ENCODE measurements around the gene CSH2.

- TF ChIP-seq TAF1 (IDR thresholded peaks at IDR 0.05; ENCODE audit: low read depth, low read length) (no peak), CTCF (IDR thresholded peaks at IDR 0.05; ENCODE audit: control extremely low read depth in 1 of 3, insufficient read depth in 1 of 3, low read depth in 1 of 3, low read length in 3 of 3) (no peak), ATF3 (IDR thresholded peaks at IDR 0.05; ENCODE audit: insufficient read depth, low read depth, low read length) (no peak), SP1 (IDR thresholded peaks at IDR 0.05; ENCODE audit: low read depth, low read length) (no peak), RAD21 (IDR thresholded peaks at IDR 0.05 in 1 of 2, conservative IDR thresholded peaks at IDR 0.05 in 1 of 2; ENCODE audit: low read depth in 2 of 2, low read length in 2 of 2) (no peak), CEBPB (IDR thresholded peaks at IDR 0.05; ENCODE audit: low read depth, low read length) (no peak), MAX (IDR thresholded peaks at IDR 0.05) (no peak), CHD1 (IDR thresholded peaks at IDR 0.05; ENCODE audit: low read depth, low read length) (no peak), RFX5 (IDR thresholded peaks at IDR 0.05; ENCODE audit: borderline replicate concordance, low read depth, low read length) (no peak), POLR2AphosphoS5 (IDR thresholded peaks at IDR 0.05; ENCODE audit: low read depth, low read length) (no peak), JUN (IDR thresholded peaks at IDR 0.05; ENCODE audit: low read depth, low read length) (no peak), SP2 (IDR thresholded peaks at IDR 0.05; ENCODE audit: low read length) (no peak), BACH1 (IDR thresholded peaks at IDR 0.05; ENCODE audit: low read length) (no peak), EZH2 (IDR thresholded peaks at IDR 0.05; ENCODE audit: low read depth, low read length, severe bottlenecking) (no peak)
Measured at GRCh38 chr17:63841350-63842172, 31.9 kb downstream of the CSH2 start.

All from H1 (cell line).